ENCODE measurements around the gene BLM. TPM values are rescaled to one million over a fixed set of nuclear protein-coding genes. Genes with fewer than 3 reads are reported as not detected.
"Not testable (repeated sequence)": the region's sequence is repeated elsewhere in the genome, so short reads cannot be mapped to it uniquely, and the experiment has no call there.

Gene BLM
- polyA plus RNA-seq, 3 donors = 10.4 to 12.2 (median 11.5) TPM

GRCh38 chr15:90686435-90687218, 30.5 kb upstream of the BLM start:
- DNase-seq (ENCODE audit: extremely low read depth in 1 of 11, low read depth in 9 of 11, low spot score in 4 of 11) = no peak

GRCh38 chr15:90689326-90689961, 27.7 kb upstream of the BLM start:
- DNase-seq (ENCODE audit: extremely low read depth in 1 of 11, low read depth in 9 of 11, low spot score in 4 of 11) = not testable (repeated sequence)

GRCh38 chr15:90690585-90690984, 26.6 kb upstream of the BLM start:
- no peak for DNase-seq (ENCODE audit: extremely low read depth in 1 of 11, low read depth in 9 of 11, low spot score in 4 of 11)

GRCh38 chr15:90691369-90691768, 25.8 kb upstream of the BLM start:
- peak in 1 of 11 donors; percentile 4 for DNase-seq (ENCODE audit: extremely low read depth in 1 of 11, low read depth in 9 of 11, low spot score in 4 of 11)

GRCh38 chr15:90691982-90692773, 25.0 kb upstream of the BLM start:
- no peak for DNase-seq (ENCODE audit: extremely low read depth in 1 of 11, low read depth in 9 of 11, low spot score in 4 of 11)

- no peak for DNase-seq (ENCODE audit: extremely low read depth in 1 of 11, low read depth in 9 of 11, low spot score in 4 of 11)
These were observed 22.2 kb upstream of the BLM start for GRCh38 chr15:90694987-90695386.

GRCh38 chr15:90697175-90697574, 20.0 kb upstream of the BLM start:
- DNase-seq (ENCODE audit: extremely low read depth in 1 of 11, low read depth in 9 of 11, low spot score in 4 of 11) = no peak

- DNase-seq (ENCODE audit: extremely low read depth in 1 of 11, low read depth in 9 of 11, low spot score in 4 of 11) = no peak
These were observed 18.5 kb upstream of the BLM start for GRCh38 chr15:90698629-90699028.

- DNase-seq (ENCODE audit: extremely low read depth in 1 of 11, low read depth in 9 of 11, low spot score in 4 of 11) = no peak
These were observed 16.1 kb upstream of the BLM start for GRCh38 chr15:90701048-90701447.

- DNase-seq (ENCODE audit: extremely low read depth in 1 of 11, low read depth in 9 of 11, low spot score in 4 of 11) = no peak
These were observed 15.1 kb upstream of the BLM start for GRCh38 chr15:90701880-90702630.

GRCh38 chr15:90703455-90703854, 13.7 kb upstream of the BLM start:
- no peak for DNase-seq (ENCODE audit: extremely low read depth in 1 of 11, low read depth in 9 of 11, low spot score in 4 of 11)

- no peak for DNase-seq (ENCODE audit: extremely low read depth in 1 of 11, low read depth in 9 of 11, low spot score in 4 of 11)
These were observed 11.9 kb upstream of the BLM start for GRCh38 chr15:90705212-90705611.

GRCh38 chr15:90706394-90707327, 10.5 kb upstream of the BLM start:
- DNase-seq (ENCODE audit: extremely low read depth in 1 of 11, low read depth in 9 of 11, low spot score in 4 of 11) = no peak

- no peak for DNase-seq (ENCODE audit: extremely low read depth in 1 of 11, low read depth in 9 of 11, low spot score in 4 of 11)
These were observed 9.7 kb upstream of the BLM start for GRCh38 chr15:90707489-90707888.

- DNase-seq (ENCODE audit: extremely low read depth in 1 of 11, low read depth in 9 of 11, low spot score in 4 of 11) = no peak
These were observed 8.6 kb upstream of the BLM start for GRCh38 chr15:90708516-90708915.

GRCh38 chr15:90709278-90709677, 7.9 kb upstream of the BLM start:
- no peak for DNase-seq (ENCODE audit: extremely low read depth in 1 of 11, low read depth in 9 of 11, low spot score in 4 of 11)

- DNase-seq (ENCODE audit: extremely low read depth in 1 of 11, low read depth in 9 of 11, low spot score in 4 of 11) = no peak
These were observed 6.6 kb upstream of the BLM start for GRCh38 chr15:90710436-90711027.

GRCh38 chr15:90711418-90711824, 5.7 kb upstream of the BLM start:
- no peak for DNase-seq (ENCODE audit: extremely low read depth in 1 of 11, low read depth in 9 of 11, low spot score in 4 of 11)
